CD4-positive, CD25-positive, alpha-beta regulatory T cell (primary cell): ENCODE results near the gene INPP5F. TPM values are rescaled to one million over a fixed set of nuclear protein-coding genes. Genes with fewer than 3 reads are reported as not detected.
A peak's percentile ranks its signal among the peaks of the same experiment; 100 is the strongest.
"Not testable (repeated sequence)": the region's sequence is repeated elsewhere in the genome, so short reads cannot be mapped to it uniquely, and the experiment has no call there.

Experiments used
- ATAC-seq, 2 donors: fragments of 150-1000 bp; cut with Tn5 transposase; one replicate each; pipeline ENCODE4 v1.10.0; 2021; ENCODE audit warnings: low read depth in 2 of 2, moderate number of reproducible peaks in 2 of 2, moderate library complexity in 1 of 2
- DNase-seq, 3 donors: peaks; one replicate each; pipeline versions ENCODE4 v3.0.0 to v3.0.0-alpha.2; 2012 to 2022; ENCODE audit warnings: mixed read lengths in 1 of 3
- H3K27ac ChIP-seq: one replicate; pipeline ENCODE4 v1.7.0; 2013; ENCODE audit warnings: mild to moderate bottlenecking, low read length; ENCODE audit not compliant: insufficient read depth, poor library complexity, severe bottlenecking
- H3K27me3 ChIP-seq: one replicate; pipeline ENCODE4 v1.7.0; 2013; ENCODE audit warnings: low read length; ENCODE audit not compliant: control insufficient read depth, insufficient read depth
- H3K36me3 ChIP-seq: one replicate; pipeline ENCODE4 v1.7.0; 2013; ENCODE audit warnings: mild to moderate bottlenecking, low read length, moderate library complexity; ENCODE audit not compliant: control insufficient read depth, insufficient read depth
- H3K4me1 ChIP-seq: 2 replicates; pipeline ENCODE4 v1.7.0; 2013; ENCODE audit warnings: mild to moderate bottlenecking, low read length; ENCODE audit not compliant: insufficient read depth, control insufficient read depth, poor library complexity, severe bottlenecking
- H3K4me3 ChIP-seq: one replicate; pipeline ENCODE4 v1.7.0; 2013; ENCODE audit warnings: low read depth, mild to moderate bottlenecking, low read length, moderate library complexity
- H3K9me3 ChIP-seq, 2 experiments: 1 replicate in 1 of 2; 2 replicates in 1 of 2; pipeline ENCODE4 v1.7.0; 2013; ENCODE audit warnings: low read length in 2 of 2, mild to moderate bottlenecking in 1 of 2, moderate library complexity in 1 of 2; ENCODE audit not compliant: control insufficient read depth in 2 of 2
- H3K27ac Mint-ChIP-seq, 3 donors: one replicate each; pipeline ENCODE4 v1.8.0; 2020 to 2022; ENCODE audit warnings: mild to moderate bottlenecking in 3 of 3, mixed read lengths in 3 of 3, moderate library complexity in 2 of 3
- H3K27me3 Mint-ChIP-seq: one replicate; pipeline ENCODE4 v1.8.0; 2022; ENCODE audit warnings: mild to moderate bottlenecking, mixed read lengths
- H3K36me3 Mint-ChIP-seq: one replicate; pipeline ENCODE4 v1.8.0; 2020; ENCODE audit warnings: mixed read lengths
- H3K4me1 Mint-ChIP-seq, 4 donors: one replicate each; pipeline ENCODE4 v1.8.0; 2020 to 2022; ENCODE audit warnings: mixed read lengths in 4 of 4, mild to moderate bottlenecking in 1 of 4
- H3K4me3 Mint-ChIP-seq, 4 donors: one replicate each; pipeline ENCODE4 v1.8.0; 2020 to 2022; ENCODE audit warnings: mild to moderate bottlenecking in 4 of 4, mixed read lengths in 4 of 4, moderate library complexity in 3 of 4
- H3K9me3 Mint-ChIP-seq, 7 donors: one replicate each; pipeline ENCODE4 v1.8.0; 2020 to 2022; ENCODE audit warnings: mixed read lengths in 7 of 7, mild to moderate bottlenecking in 3 of 7, moderate library complexity in 2 of 7
- polyA plus RNA-seq, 4 donors: library from polyadenylated mRNA; unstranded; fragments of 300-500 nt; fragmentation: Illumina TruSeq; gene quantifications; one replicate each; pipeline ENCODE4 v1.2.3, GENCODE V29; 2021
- total RNA-seq: library from RNA; stranded (reverse); gene quantifications from one replicate; pipeline ENCODE4 v1.2.3, GENCODE V29; 2022

INPP5F gene
- total and polyA plus RNA-seq, 5 donors from 2014 or later = 10.4 to 22.1 (median 11.2) TPM

DNA sequence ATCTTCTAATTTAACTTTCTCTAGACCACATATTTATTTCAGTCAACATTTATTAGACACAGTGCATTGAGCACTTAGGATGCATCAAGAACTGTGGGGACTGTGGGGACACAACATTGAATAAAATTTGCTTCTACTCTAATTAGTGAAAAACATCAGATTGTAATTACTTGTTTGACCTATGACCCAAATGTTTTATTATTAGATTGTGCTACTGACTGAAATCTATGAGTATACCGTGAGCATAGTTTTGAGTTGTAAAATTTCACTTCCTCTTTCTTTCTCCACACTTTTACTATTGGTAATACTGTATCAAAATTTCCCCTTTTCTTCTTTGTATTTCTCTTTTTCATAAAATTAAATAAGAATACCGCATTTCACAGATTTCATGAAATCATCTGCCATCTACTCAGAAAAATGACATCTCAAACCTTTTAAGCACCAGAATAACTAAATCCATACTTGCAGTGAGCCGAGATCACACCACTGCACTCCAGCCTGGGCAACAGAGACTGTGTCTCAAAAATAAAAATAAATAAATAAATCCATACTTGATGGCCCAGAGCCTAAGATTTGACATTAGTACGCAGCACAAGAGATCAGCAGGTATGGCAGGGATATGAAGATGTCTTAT, 25.4 kb upstream of the INPP5F start:
- H3K27ac Mint-ChIP-seq = no peak overlapping the region

DNA sequence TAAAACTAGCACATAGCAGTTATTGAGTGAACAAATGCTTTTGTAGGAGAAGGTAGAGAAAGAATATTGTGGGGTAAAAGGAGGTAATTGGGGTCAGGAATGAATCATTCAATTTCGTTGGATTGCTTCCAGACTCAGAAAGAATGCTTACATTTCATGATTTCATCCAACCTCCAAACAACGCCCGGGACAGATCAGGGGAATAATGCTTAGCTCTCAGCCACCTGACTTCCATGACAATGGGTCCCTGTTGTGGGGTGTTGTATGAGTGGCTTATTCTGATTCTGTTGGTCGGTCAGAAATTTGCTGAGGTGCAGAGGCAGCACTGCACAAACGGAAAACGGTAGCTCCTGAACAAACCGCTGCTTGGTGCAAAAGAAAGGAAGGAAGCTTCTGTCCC, 24.0 kb upstream of the INPP5F start:
- Mint-ChIP-seq H3K4me1 (peaks cover 18 to 42% (median 32%) of the 10 kb centered on the region in 4 donors), H3K27ac (peak overlapping the region in 1 of 3 donors; percentile 50), H3K9me3 (peaks cover 0 to 9% (median 3%) of the 10 kb centered on the region in 7 donors), H3K27me3 (peaks cover 18% of the 10 kb centered on the region), H3K4me3 (no peak overlapping the region), H3K36me3 (peaks cover 7% of the 10 kb centered on the region)
- H3K36me3 ChIP-seq = peaks cover 1% of the 10 kb centered on the region
- peaks cover 2 to 9% of the 10 kb centered on the region in 2 experiments for H3K9me3 ChIP-seq
- peaks cover 22% of the 10 kb centered on the region for H3K4me1 ChIP-seq
- H3K27ac ChIP-seq = no peak overlapping the region
- DNase-seq (no peak), ATAC-seq (no peak)
- no peak overlapping the region for H3K4me3 ChIP-seq
- no peaks in the 10 kb centered on the region for H3K27me3 ChIP-seq

More for the DNA sequence above, 25.4 kb upstream of the INPP5F start:
- DNase-seq (no peak), ATAC-seq (no peak)
- H3K9me3 Mint-ChIP-seq = no peaks in the 10 kb centered on the region
- no peak overlapping the region for H3K27ac ChIP-seq
- no peaks in the 10 kb centered on the region for H3K36me3 ChIP-seq
- H3K9me3 ChIP-seq = no peaks in the 10 kb centered on the region
- H3K4me1 ChIP-seq = peaks cover 14% of the 10 kb centered on the region
- H3K36me3 Mint-ChIP-seq = no peaks in the 10 kb centered on the region
- H3K27me3 ChIP-seq = no peaks in the 10 kb centered on the region
- H3K4me3 Mint-ChIP-seq = no peak overlapping the region
- no peak overlapping the region for H3K4me3 ChIP-seq
- H3K27me3 Mint-ChIP-seq = peaks cover 17% of the 10 kb centered on the region
- peaks cover 18 to 30% (median 25%) of the 10 kb centered on the region in 4 donors for H3K4me1 Mint-ChIP-seq

DNA sequence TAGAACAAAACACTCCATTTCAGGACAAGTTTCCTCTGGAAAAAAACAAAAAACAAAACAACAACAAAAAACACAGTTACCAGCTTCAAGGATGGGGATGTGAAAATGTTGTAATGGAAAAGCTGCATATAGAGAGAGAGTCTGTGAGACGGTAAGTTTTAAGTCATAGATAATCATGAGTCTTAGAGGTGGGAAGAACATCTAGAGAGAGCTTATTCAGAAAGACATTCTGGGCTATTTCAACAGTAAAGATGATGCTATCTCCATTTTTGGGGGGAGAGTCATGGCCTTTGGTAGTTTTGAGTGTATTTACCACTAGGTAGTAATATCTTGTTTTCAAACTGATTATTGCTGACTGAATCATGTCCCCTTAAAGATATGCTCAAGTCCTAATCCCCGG, 23.3 kb upstream of the INPP5F start:
- H3K4me3 ChIP-seq = no peak overlapping the region
- ATAC-seq = no peak
- Mint-ChIP-seq H3K4me3 (peak overlapping the region in 2 of 4 donors; percentile 13 to 35), H3K27me3 (peaks cover 18% of the 10 kb centered on the region), H3K4me1 (peaks cover 20 to 47% (median 32%) of the 10 kb centered on the region in 4 donors), H3K36me3 (peaks cover 15% of the 10 kb centered on the region), H3K27ac (peak overlapping the region in 1 of 3 donors; percentile 50), H3K9me3 (peaks cover 0 to 15% (median 4%) of the 10 kb centered on the region in 7 donors)
- no peak for DNase-seq
- peaks cover 22% of the 10 kb centered on the region for H3K4me1 ChIP-seq
- H3K27ac ChIP-seq = no peak overlapping the region
- H3K27me3 ChIP-seq = no peaks in the 10 kb centered on the region
- H3K36me3 ChIP-seq = peaks cover 3% of the 10 kb centered on the region
- peaks cover 7 to 16% of the 10 kb centered on the region in 2 experiments for H3K9me3 ChIP-seq

DNA sequence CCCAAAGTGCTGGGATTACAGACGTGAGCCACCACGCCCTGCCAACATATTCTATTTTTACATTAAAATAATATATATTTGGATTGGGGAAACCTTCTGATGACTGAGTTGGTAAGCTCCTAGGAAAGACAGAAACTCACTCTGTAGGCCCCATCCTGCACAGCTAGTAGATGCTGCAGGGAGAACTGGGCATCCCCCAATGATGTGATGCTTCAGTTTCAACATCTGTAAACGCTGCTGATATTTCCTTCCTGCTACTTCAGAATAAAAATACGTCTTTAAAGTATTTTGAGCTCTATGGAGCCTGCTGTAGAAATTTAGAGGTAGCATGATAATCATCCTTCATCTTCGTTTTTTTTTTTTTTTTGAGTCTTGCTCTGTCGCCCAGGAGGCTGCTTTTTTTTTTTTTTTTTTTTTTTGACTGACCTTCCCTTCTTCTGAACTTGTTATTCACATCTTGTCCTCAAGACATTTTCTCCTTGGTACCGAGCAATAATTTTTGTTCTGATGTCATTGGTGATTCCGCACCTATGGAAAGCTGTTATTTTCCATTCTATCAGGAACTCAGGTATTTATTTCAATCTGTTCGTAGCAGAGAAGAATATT, 21.8 kb upstream of the INPP5F start:
- H3K9me3 ChIP-seq = peaks cover 9 to 19% of the 10 kb centered on the region in 2 experiments
- peak in 1 of 2 donors; percentile 13 for ATAC-seq
- peak overlapping the region; percentile 76 to 99 (median 85) for H3K27ac Mint-ChIP-seq
- H3K9me3 Mint-ChIP-seq = peaks cover 0 to 16% (median 4%) of the 10 kb centered on the region in 7 donors
- H3K27me3 ChIP-seq = no peaks in the 10 kb centered on the region
- H3K4me3 Mint-ChIP-seq = peak overlapping the region; percentile 54 to 94 (median 72)
- H3K27ac ChIP-seq = peak overlapping the region; percentile 76
- H3K36me3 Mint-ChIP-seq = peaks cover 15% of the 10 kb centered on the region
- DNase-seq = no peak
- peaks cover 22% of the 10 kb centered on the region for H3K4me1 ChIP-seq
- H3K4me1 Mint-ChIP-seq = peaks cover 22 to 54% (median 37%) of the 10 kb centered on the region in 4 donors
- H3K4me3 ChIP-seq = peak overlapping the region; percentile 67
- H3K36me3 ChIP-seq = peaks cover 3% of the 10 kb centered on the region
- peaks cover 14% of the 10 kb centered on the region for H3K27me3 Mint-ChIP-seq

DNA sequence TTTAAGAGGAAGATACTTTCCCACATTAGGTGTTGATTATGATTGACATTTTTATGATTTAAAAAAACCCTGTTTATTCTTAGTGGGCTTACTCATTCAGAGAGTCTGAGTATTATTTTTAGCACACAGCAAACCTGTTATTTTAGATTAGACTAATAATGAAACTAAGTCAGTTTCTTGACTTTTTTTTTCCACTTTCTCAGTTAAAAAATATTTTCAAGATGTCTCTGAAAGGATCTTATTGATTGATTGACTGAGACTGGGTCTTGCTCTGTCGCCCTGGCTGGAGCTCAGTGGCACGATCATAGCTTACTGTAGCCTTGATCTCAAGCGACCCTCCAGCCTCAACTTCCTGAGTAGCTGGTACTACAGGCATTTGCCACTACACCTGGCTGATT, 20.4 kb upstream of the INPP5F start:
- Mint-ChIP-seq H3K36me3 (peaks cover 15% of the 10 kb centered on the region), H3K27me3 (peaks cover 11% of the 10 kb centered on the region), H3K4me3 (peak overlapping the region; percentile 54 to 94 (median 72)), H3K4me1 (peaks cover 24 to 57% (median 38%) of the 10 kb centered on the region in 4 donors), H3K27ac (peak overlapping the region; percentile 76 to 99 (median 85)), H3K9me3 (peaks cover 0 to 17% (median 4%) of the 10 kb centered on the region in 7 donors)
- DNase-seq = peak in 2 of 3 donors; percentile 49 to 74
- peak; percentile 61 to 71 for ATAC-seq
- Histone ChIP-seq H3K4me1 (peaks cover 22% of the 10 kb centered on the region), H3K4me3 (peak overlapping the region; percentile 66), H3K27ac (peak overlapping the region; percentile 76), H3K36me3 (peaks cover 3% of the 10 kb centered on the region), H3K27me3 (no peaks in the 10 kb centered on the region), H3K9me3 (peaks cover 9 to 19% of the 10 kb centered on the region in 2 experiments)

DNA sequence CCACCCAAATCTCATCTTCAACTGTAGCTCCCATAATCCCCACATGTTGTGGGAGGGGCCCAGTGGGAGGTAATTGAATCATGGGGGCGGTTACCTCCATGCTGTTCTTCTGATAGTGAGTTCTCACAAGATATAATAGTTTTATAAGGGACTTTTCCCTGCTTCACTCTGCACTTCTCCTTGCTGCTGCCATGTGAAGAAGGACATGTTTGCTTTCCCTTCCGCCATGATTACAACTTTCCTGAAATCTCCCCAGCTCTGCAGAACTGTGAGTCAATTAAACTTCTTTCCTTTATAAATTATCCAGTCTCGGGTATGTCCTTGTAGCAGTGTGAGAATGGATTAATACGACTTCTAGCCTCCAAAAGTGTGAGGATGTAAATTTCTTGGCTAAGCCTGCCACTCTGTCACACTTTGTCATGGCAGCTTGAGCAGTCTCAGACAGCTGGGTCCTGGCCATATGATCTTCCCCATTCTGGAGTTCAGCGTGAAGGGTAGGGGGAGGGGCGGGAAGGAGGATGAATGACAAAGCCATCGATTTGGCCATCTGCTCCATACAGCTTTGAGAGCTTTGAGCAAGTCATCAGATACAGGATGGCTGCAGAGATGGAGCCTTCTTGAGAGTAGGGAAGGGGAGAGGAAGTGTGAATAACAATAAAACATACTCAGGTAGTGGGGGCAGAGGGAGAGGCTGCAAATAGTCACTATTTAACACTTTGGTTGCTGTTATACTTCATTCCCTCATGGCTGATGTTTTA, 19.1 kb upstream of the INPP5F start:
- ATAC-seq = no peak

DNA sequence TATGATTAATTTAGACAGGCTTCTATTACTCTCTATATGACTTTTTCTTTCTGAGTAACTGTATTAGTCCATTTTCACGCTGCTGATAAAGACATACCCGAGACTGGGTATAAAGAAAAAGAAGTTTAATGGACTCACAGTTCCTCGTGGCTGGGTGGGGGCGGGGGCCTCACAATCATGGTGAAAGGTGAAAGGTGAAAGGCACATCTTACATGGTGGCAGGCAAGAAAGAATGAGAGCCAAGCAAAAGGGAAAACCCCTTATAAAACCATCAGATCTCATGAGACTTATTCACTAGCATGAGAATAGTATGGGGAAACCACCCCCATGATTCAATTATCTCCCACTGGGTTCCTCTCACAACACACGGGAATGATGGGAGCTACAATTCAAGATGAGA, 18.5 kb upstream of the INPP5F start:
- H3K4me1 ChIP-seq = peaks cover 22% of the 10 kb centered on the region
- Mint-ChIP-seq H3K27ac (peak overlapping the region in 1 of 3 donors; percentile 60), H3K9me3 (peaks cover 0 to 19% (median 4%) of the 10 kb centered on the region in 7 donors), H3K4me1 (peaks cover 21 to 55% (median 33%) of the 10 kb centered on the region in 4 donors), H3K27me3 (peaks cover 11% of the 10 kb centered on the region), H3K36me3 (peaks cover 15% of the 10 kb centered on the region)
- ATAC-seq, H3K4me3 Mint-ChIP-seq, H3K27ac ChIP-seq, H3K4me3 ChIP-seq, DNase-seq, H3K36me3 ChIP-seq, H3K27me3 ChIP-seq: not testable (repeated sequence)
- peaks cover 9 to 23% of the 10 kb centered on the region in 2 experiments for H3K9me3 ChIP-seq

More for the DNA sequence above, 19.1 kb upstream of the INPP5F start:
- Histone ChIP-seq H3K27me3 (no peaks in the 10 kb centered on the region), H3K4me1 (peaks cover 22% of the 10 kb centered on the region), H3K27ac (no peak overlapping the region), H3K36me3 (peaks cover 3% of the 10 kb centered on the region), H3K9me3 (peaks cover 9 to 23% of the 10 kb centered on the region in 2 experiments), H3K4me3 (no peak overlapping the region)
- Mint-ChIP-seq H3K9me3 (peaks cover 0 to 19% (median 4%) of the 10 kb centered on the region in 7 donors), H3K4me3 (no peak overlapping the region), H3K36me3 (peaks cover 15% of the 10 kb centered on the region), H3K27me3 (peaks cover 11% of the 10 kb centered on the region), H3K27ac (peak overlapping the region; percentile 27 to 76 (median 60)), H3K4me1 (peaks cover 21 to 57% (median 35%) of the 10 kb centered on the region in 4 donors)
- no peak for DNase-seq
